ENCODE data around the gene CCN6.
"Not testable (repeated sequence)": the region's sequence is repeated elsewhere in the genome, so short reads cannot be mapped to it uniquely, and the experiment has no call there.

CCN6 gene

DNA sequence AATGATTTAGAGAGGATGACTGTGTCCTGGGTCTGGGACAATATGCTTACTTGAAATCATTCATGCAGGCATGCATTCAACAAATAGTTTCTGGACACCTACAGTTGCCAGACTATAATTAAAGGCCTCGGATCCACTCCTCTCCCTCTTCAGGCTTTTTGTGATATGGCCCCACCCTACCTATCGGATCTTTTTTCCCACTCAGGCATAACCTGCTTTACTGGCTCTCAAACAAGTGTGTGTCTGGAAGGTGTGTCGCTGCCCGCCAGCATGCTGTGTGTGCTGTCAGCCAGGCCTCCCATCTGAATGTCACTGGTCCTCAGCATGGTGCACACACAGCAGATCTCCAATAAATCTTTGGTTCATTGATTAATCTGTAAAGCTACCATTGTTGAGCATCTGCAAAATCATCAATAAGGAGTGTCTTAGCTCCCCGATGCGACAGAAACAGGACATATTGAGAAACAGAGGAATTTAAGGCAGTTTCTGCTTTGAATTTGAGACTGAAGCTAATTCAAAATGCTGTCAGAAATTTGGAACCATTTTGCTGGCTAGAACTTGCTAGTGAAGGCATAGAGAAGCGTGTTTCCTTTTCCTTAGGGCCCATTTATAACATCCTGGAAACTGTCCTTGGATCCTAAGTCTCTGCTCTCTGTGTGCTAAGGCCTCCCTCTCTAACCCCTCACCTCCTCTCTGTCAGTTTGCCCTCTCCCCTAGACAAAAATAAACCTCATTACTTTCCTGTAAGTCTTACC is 23.5 kb upstream of the CCN6 start:
- no peak for DNase-seq (ENCODE audit: low read depth)

DNA sequence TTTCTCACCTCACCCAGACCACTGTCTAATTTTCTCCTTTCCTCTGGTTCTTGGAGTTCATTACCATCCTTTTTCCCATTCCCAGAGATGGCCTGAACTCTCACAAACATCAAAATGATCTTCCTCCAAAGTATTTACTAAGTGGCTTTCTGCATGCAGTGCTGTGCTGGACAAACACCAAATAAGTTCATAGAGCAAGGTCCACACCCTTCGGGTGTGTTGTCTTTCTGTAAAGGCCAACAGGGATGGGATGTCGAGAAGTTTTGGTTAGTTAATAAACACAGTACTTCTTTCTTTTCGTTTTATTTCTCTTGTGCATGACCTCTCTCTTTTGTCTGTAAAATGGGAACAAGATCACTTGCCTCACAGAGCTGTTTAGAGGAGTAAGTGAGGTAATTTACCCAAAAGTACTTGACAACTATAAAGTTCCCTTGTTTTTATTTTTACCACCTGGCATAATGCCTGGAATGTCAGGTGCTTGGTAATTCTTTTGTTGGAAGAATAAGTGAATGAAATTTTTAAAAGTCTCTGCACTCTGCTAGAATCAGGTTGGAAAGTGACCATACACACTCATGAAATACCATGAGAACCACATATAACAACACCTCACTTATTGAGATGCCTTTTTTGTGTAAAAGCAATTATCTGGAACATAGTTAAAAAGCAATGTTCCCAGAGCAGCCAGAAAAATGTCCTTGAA is 22.8 kb upstream of the CCN6 start:
- no peak for DNase-seq (ENCODE audit: low read depth)

DNA sequence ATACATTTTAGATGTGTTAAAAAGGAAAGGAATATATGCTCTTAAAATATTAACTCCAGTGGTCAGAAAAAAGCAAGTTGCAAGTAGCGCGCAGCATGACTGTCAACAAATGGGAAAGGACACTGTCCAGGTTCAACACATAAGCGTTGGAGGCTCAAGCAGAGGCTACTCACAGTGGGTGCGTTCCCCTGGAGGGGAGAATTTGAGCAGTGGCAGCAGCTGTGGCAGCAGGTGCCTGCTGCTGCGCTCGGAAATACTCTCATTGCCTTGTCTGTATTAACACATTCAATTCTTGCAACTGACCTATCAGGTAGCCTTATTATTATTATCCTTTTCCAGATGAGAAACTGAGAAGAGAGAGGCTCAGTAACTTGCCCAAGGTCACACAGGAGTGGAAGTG is 21.9 kb upstream of the CCN6 start:
- DNase-seq (ENCODE audit: low read depth), result no peak

DNA sequence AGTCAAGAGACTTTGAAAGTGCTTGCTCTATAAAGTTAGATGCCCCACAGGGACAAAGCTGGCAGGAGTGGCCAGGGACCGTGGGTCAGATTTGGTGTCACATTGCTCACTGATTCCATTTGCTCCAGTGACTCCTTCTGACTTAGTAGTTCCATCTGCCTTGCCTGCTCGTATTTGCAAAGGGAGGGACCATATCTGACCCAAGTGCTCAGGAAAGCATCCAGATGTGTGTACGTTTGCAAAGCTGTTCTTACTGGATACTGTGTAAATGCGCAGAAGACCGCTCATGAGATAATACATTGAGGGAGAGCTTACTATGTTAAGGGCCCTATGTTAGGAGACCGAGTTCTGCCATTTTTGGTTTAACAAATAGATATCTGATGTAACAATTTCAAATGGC is 21.2 kb upstream of the CCN6 start:
- no peak for DNase-seq (ENCODE audit: low read depth)

DNA sequence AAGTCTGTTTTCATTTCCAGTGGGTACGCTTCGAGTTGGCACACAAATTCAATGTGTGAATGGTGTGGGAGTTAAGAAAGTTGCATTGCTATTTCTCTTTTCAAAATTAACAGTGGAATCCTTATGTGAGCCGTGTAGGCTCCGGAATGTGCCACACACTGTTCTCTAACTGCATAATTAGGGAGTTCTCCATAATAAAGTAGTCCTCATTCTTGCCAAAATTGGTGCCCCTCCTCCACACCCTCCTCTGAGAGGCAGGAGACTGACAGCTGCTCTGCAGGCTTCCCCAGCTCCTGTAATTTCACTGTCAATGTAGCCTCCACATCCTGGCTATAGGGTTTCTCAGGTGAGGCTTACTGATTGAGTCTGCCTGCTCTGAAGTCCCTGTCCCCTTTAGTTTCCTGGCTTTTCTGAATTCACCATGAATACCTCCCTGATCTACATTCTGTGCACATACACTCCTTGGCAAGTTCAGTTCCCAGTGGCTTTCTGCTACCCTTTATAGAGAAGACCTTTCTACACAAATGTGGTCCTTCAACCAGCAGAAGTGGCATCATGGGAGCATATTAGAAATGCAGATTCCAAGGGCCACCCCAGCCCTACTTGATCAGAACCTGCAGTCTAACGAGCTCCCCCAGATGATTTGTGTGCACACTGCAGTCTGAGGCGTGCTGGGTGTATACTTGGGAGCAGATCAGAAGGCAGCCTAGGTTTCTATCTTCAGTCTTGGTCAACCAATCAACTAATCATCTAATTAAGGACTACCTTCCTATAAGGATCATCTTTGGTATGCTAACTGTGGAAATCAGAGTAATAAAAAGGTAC is 19.9 kb upstream of the CCN6 start:
- no peak for DNase-seq (ENCODE audit: low read depth)

DNA sequence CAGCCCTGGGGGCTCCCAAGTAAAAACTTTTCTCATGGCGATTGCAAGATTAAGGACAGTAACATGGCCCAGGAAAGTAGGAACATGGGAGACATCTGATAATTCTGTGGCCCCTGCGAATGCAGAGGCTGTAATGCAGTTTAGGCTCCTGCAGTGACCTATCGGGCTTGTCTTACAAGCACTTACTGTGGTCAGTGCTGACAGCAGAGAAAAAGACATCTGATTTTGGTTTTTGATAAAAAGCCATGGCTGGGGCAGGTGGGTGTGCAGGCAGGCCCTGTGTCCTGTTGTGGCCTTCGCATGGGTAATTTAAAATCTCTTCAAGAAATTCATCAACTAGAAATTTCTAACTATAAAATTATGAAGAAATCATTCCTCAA is 19.3 kb upstream of the CCN6 start:
- DNase-seq (ENCODE audit: low read depth), result no peak

DNA sequence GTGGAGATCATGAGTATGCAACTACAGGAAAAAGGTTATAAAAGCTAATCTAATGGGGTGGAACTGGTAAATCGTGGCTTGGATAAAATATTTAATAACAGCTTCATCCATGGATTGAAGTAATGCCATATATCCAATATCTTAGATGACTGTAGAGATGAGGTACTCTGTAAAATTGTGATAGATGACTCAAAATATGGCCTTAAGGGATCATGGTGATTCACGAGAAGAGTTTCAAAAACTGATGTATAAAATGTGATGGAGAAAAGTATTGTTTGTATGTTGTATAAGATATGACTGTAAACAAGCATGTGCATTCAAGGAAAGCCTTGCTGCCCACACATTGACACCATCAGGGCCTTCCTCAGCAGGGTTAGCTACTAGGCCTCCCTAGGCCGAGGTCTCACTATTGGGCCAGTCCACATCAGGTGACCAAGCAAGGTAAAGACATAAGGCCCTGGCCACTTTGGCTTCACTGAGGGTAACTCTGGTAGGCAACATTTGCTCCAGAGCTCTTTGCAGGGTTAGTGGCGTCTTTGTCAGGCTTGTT is 17.7 kb upstream of the CCN6 start:
- no peak for DNase-seq (ENCODE audit: low read depth)

DNA sequence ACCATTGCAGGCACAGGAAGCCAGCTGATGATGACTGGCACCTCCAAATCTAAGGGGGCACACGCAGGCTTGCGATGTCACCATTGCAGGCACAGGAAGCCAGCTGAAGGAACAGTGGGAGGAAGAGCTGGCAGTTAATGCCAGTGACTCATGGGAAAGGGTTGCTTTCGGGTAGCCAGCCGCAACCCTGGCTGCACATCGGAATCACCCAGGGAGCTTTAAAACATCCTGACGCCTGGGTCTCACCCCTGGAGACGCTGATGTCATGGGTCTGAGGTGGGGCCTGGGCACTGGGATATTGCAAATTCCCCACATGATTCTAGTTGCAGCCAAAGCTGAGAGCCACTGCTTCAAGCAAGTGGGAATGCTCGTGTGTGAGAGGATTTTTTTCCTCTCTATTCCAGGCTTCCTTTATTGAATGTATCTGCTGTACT is 16.1 kb upstream of the CCN6 start:
- DNase-seq (ENCODE audit: low read depth), result no peak

DNA sequence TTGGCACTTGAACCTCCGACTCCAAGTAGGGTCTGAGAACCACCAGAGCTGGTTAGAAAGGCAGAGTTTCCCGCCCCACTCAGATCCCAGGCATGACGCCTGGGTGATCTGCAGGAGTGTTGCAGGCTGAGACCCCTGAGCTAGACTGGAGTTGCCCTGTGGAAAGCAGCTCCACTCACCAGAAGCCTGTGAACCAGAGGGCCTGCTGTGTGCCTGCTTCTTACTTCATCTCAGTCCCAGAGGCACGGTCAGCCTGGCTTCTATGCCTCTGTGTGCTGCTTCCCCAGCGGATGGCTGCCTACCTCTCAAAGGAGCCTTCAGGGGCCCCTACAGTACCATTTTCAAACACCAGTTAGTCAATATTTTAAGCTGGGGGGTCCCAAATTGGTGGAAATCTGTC is 15.6 kb upstream of the CCN6 start:
- no peak for DNase-seq (ENCODE audit: low read depth)

DNA sequence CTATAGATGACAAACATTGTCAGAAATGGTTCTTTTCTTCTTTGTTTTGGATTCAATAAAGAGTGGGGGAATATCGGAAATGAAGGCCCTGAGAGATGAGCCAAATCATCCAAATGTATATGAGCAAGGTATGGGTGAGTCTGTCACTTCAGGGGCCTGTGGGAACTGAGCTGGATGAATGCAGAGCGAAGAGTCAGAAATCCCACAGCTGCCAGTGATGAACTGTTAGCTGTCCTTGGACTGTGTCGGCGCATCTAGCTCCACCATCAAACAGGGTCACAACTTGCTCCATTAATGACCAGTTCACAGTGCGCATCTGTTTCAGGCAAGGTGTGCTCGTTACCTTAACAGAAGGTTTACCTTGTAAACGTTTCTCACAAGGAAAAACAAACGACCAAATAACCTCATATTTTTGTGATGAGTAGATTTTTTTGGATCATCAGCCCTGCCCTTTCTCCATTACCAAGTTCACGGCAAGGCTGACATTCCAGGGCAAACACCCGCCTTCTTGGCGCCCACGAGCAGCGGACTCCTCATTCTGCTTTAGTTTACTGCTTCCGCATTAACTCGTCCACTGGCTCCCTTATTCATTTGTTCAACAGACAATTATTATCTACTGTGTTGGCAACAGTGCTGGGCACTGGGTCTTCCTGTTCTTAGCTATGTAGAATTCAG is 15.0 kb upstream of the CCN6 start:
- no peak for DNase-seq (ENCODE audit: low read depth)

DNA sequence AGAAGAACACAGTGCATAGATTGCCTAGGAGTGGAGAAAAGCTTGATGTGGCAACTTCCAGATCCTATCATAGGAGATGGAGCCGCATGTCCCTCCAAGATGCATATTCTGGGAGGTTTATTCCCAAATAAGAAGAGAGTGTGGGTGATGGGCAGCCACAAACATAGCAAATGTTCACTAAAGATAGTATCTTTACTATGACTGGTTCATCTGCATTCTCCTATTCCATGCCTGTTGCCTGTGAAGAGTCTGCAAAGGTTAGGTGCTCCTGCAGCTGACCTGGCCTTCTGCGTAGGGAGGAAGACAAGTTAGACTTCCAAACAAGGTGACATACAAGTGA is 14.5 kb upstream of the CCN6 start:
- no peak for DNase-seq (ENCODE audit: low read depth)

DNA sequence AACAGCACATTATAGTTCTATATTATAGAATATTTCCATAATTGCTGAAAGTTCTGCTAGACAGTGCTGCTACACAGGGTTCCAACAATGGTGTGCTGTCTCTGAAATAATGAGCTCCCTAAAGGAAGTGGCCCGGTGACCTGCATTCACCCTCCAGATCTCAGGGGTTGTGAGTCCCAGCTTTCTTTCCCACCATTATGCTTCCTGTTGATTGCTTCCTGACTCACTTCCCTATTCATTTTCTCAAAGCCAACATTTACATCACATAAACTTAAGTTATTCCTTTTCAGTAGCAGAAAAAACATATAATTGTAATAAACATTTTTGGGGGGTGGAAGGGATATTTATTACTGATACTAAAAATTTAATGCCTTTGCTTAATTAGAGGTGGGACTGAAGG is 12.9 kb upstream of the CCN6 start:
- no peak for DNase-seq (ENCODE audit: low read depth)

DNA sequence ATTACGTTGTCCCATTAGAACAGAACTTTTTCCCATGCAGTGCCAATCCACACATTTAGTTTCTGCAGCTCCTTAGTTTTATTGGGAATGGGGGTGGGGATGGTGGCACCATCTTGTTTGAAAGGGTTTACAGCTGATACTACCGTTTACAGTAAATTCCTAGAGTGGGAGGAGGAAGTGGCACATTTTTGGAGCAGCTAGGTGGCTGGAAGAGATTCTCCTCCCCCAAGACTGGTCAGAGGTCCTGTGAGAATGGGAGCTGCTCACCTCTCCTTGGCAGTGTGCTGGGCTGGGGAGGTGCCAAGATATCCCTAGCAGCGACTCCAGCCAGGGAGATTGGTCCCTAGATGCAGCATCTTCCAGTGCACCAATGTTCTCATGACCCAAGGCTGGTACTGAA is 12.4 kb upstream of the CCN6 start:
- DNase-seq (ENCODE audit: low read depth), result no peak

DNA sequence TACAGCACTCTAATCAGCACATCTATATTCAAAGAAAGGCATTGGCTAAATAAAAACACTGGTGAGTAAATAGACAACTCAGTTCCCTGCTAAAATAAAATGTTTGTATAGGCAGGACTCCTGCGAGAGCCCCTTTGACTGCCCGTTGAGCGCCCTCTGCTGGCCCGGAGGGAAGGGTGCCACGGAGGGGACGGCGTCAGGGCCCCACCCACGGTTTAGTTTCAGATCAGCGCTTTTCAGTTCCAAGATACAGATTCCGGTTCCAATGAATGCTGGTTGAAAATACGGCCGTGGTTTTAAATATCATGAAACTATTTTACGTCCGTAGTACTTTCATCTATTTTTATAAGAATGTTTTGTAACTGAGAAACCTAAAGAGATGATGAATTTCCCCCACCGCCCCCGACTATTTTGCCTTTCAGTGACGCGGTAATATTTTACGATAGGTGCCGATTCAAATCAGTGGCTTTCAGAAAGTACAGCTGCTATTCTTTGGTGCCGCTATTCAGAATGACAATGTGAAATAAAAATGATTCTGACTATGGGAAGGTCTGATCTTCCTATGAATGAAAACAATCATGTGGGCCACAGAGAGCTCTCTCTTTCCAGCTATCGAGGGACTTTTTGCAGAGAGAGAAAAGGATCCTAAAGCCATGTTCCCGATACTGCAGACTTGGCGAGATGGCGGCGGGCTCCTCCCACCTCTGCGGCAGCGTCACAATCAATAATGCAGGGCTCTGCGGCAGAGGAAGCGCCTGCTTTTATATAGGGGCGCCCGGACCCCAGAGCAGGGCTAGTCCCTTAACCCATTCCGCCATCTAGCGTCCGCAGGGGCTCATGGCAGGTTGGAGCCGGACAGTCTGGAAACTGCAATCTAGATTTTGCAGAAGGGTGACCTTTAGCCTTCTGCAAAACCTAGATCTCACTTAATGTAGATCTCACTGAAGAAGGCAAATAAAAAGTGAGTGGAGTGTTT is 10.6 kb upstream of the CCN6 start:
- peak; percentile 90 for DNase-seq (ENCODE audit: low read depth)

DNA sequence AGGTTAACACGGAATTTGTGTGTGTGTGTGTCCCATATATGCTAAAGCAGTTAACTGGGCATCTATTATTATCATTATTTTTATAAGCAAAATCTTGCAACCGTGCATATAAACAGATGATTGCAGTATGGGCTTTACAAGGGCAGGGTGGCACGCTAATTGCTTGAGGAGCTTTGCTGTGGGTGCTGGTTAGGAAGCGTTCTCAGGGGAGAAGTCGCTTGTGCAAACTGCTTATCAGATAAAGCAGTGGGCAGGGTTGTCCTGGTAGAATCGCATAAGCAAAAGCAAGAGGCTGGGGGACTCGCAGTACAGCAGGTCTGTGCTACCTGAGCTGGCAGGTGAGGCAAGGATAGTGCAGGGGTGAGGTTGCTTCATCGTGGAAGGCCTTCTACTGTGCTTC is 9.7 kb upstream of the CCN6 start:
- no peak for DNase-seq (ENCODE audit: low read depth)

DNA sequence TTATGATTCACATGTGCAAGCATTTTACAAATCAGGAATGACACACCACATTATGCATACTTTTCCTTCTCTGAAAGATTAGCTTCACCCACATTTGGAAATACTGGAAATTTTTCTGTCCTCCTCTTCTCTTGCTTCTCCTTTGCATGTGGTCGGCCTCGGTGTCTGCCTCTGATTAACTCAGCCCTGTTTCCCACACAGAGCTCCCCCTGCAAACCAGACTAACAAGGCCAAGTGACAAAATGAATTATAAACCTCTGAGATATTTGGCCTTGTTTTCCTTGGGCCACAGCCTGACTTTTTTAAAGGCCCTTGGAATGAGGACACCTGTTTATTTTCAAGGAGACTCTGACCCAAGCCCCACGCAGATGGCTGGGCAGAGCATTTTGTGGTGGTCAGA is 9.0 kb upstream of the CCN6 start:
- DNase-seq (ENCODE audit: low read depth), result no peak

DNA sequence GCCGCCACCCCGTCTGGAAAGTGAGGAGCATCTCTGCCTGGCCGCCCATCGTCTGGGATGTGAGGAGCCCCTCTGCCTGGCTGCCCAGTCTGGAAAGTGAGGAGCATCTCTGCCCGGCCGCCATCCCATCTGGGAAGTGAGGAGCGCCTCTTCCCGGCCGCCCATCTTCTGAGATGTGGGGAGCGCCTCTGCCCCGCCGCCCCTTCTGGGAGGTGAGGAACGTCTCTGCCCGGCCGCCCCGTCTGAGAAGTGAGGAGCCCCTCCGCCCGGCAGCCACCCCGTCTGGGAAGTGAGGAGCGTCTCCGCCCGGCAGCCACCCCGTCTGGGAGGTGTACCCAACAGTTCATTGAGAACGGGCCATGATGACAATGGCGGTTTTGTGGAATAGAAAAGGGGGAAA is 6.4 kb upstream of the CCN6 start:
- DNase-seq (ENCODE audit: low read depth), result not testable (repeated sequence)

DNA sequence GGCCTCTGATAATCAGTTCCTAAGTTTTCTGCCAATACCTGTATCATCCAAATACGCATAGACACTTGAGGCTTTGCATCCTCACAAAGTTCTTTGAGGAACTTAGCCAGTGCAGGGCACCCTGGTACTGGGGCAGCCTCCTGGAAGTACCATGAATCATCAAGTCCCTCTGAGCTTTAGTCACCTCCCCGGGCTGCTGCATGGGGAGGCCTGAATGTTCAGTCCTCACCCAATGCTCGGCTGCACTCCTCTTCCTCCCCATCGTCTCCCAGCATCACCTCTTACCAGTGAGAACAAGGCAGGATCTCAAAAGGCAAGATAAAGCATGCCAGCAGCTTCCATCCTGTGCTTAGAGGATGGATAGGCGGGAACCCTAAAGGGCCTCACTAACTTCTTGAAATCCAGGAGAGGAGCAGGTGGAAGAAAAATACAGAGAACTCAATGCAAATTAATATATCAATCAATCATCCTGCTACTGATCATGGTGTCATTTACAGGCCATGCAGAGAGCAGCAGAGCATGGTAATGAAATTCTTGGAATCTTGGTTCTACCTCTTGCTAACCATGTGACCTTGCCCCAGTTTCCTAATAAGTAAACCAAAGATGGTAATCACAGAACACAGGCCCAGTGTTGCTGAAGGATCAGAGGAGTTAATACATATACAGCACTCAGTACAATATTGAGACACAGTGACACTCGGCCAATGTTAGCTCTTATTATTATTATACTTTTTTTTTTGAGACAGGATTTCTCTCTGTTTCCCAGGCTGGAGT is 4.7 kb upstream of the CCN6 start:
- DNase-seq (ENCODE audit: low read depth), result no peak

DNA sequence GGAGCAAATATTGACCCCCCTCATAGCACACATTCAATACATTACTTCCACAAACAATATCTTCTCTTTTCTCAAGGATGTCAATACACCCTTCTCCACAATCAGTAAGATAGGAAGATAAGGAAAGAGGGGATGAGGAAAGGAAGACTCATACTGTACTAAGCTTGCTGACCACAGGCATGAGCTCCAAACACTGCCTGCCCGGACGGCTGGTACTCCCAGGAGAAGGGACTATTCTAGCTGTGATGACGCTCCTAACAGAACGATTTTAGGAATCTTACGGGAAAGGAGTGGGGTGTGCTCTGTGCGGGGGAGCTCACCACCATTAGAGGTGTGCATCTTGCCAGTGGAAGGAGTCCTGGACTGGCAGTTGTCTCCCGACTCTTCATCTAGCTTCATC is 3.9 kb upstream of the CCN6 start:
- DNase-seq (ENCODE audit: low read depth), result no peak

DNA sequence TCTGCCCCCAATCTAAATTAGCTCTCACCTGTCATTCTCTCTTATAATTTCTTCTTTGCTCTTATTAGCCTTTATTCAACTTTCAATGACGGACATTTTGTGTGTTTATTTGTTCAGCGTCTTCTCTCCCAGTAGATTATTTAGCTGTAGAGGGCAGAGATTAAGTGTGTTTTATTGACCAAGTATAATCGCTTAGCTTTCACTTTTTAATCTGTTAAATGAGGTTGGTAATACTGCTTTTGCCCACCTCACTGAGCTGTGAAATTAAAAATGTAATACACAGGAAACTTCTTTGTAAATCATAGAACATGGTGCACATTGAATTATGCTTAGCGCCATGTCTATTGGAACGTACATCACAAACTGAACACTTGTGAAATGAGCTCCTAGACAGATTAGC is 3.5 kb upstream of the CCN6 start:
- DNase-seq (ENCODE audit: low read depth), result no peak

Measured in activated T-cell treated with anti-CD3 and anti-CD28 coated beads for 1 hour (primary cell).